GDM1 (cell line): ENCODE measurements around the gene PLEKHO2.

Source experiments
- DNase-seq: peaks from one replicate; lab custom pipeline; 2025; lab: John Stamatoyannopoulos, UW

Gene PLEKHO2

DNA sequence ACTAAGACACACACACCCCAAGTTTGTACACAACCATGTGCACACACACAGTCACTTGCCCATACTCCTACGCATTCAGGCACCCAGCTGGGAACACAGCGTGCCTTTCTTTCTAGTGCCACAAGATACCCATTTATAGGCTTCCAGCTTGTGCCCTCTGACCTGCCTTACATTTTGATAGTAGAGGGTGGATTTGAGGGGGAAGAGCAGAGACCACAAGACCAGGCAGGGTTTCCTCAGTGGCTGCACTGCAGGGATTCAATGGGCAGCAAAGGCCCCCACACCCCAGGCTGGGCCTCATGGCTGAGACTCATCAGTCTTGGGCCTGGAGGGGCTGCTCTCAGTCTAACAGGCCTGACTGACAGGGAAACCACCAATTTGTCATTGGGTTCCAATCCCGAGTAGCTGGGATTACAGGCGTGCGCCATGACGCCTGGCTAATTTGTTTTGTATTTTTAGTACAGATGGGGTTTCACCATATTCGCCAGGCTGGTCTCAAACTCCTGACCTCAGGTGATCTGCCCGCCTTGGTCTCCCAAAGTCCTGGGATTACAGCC is 51.2 kb downstream of the PLEKHO2 start:
- no peak for DNase-seq

DNA sequence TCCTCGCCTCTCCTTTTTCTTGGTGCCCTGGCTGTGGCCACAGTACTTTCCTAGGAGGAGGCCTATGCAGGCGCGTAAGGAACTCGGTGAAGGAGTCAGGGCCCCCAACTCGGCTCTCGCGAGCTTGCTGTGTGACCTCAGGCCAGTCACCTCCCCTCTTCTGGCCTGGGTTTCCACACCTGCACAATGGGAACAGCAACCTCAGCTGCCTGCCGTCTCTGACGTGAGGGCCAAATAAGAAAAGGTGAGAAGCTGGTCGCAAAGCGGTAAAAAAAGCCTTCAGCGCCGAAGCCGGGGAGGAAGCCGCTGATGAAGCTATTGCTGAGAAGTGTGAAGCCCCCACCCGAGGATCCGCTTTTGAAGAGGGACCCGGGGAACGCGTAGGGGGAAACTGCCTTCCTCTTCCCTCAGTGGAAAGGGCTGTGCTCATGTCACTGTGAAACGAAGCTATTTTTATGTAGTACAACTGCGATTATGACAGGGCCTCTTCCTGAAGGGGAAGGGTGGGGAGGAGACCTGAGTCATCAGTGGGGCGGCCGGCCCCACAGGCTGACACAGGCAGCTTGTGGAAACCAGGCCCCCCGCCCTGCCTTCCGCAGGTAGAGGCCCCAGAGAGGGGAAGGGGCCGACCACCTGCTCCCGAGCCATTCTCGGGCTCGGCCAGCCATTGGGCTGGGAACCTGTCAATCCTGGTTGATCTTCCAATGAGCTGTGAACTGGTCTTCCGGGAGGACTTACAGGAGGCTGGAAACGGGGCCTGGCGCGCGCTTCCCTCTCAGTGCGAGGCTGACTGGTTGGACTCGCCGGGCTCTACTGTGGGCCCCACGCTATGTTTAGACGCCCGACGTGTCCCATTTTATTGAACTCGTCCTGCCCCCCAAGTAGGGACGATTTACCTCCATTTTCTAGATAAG is 52.0 kb downstream of the PLEKHO2 start:
- peak; percentile 100 for DNase-seq

GRCh38 chr15:64894395-64895056 is 52.8 kb downstream of the PLEKHO2 start:
- peak; percentile 50 for DNase-seq

GRCh38 chr15:64895285-64896065 is 53.8 kb downstream of the PLEKHO2 start:
- DNase-seq: peak; percentile 64

DNA sequence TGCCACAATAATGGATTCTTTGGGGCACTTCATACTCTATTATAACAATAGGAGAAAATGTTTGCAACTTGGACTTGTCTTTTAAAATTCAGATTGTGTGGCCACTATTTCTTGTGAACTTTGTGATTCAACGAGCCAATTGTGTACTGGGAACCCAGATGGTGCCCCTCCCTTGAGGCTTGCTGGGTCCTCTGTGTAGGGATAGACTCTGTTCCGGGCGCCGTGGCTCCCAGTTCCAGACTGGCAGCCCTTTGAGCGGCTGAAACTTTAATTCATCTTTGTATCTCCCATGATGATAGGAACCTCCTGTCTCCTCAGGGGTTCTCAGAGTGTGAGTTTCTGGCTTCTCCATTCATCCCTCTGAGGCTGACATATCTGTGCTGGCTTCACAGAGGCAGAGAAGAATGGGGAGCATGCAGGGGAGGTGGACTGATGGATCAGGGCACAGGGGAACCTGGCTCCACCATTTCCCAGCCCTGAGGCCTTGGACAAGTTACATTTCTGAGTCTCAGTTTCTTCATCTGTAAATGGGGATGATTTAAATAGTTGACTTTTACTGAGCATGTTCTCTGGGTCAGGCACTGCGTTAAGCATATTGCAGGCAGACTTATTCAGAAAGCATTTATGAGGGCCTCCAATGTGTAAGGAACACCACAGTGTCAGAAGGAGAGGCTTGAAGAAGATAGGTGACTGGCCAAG is 54.8 kb downstream of the PLEKHO2 start:
- no peak for DNase-seq

- DNase-seq: peak; percentile 38
These were observed 55.8 kb downstream of the PLEKHO2 start for GRCh38 chr15:64897345-64897985.

GRCh38 chr15:64898406-64898805 is 56.7 kb downstream of the PLEKHO2 start:
- no peak for DNase-seq

DNA sequence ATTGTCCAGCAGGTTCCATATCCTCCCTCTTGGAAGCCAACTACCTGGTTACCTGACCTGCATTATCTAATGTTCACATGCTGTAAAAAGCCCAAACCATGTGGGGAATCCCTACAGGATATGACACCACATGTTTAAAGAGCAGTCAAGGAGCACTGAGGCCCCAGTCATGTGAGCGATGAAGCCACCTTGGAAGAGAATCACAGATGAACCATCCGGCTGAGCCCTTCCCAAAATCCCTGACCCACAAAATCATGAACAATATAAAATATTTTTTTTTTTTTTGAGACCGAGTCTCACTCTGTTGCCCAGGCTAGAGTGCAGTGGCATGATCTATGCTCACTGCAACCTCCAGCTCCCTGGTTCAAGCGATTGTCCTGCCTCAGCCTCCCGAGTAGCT is 59.4 kb downstream of the PLEKHO2 start:
- DNase-seq: no peak

GRCh38 chr15:64901914-64902313 is 60.2 kb downstream of the PLEKHO2 start:
- DNase-seq: no peak

- no peak for DNase-seq
These were observed 61.1 kb downstream of the PLEKHO2 start for GRCh38 chr15:64902863-64903262.

DNA sequence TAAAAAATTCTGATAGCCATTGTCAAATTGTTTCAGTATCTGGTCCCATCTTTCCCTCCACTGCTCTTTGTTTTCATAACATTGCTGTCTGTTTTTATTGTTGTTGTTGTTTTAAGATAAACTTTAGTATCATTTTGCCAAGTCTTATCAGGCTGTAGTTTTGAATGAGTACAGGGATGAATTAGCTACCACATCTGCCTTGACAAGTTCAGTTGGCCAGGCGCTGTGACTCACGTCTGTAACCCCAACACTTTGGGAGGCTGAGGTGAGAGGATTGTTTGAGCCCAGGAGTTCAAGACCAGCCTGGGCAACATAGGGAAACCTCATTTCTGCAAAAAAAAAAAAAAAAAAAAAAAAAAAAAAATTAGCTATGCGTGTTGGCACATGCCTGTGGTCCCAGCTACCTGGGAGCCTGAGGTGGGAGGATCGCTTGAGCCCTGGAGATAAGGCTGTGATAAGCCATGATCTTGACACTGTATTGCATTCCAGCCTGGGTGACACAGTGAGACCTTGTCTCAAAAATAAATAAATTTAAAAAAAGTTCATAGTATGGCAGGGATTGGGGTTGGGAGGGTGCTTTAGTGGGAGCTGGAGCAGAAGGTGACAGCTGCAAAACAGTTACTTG is 61.7 kb downstream of the PLEKHO2 start:
- no peak for DNase-seq

- no peak for DNase-seq
These were observed 62.5 kb downstream of the PLEKHO2 start for GRCh38 chr15:64904189-64904588.

- DNase-seq: no peak
These were observed 63.6 kb downstream of the PLEKHO2 start for GRCh38 chr15:64905119-64905831.

DNA sequence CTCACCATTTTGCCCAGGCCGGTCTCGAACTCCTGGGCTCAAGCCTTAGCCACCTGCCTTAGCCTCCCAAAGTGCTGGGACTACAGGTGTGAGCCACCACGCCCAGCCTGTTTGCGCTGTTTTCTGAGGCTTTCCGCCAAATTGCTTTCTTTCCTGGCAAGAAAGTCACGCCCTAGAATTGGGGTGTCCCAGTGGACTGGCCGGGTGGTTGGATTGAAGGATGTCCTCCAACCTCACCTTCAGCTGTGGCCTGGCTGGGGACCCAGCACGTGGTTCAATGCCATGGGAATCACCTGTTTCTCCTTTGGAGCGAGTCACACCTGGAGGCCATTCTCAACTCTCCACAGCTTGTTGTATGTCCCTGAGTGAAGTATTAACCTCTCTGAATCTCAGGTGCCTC is 64.2 kb downstream of the PLEKHO2 start:
- DNase-seq: no peak

- DNase-seq: no peak
These were observed 64.7 kb downstream of the PLEKHO2 start for GRCh38 chr15:64906402-64906801.

DNA sequence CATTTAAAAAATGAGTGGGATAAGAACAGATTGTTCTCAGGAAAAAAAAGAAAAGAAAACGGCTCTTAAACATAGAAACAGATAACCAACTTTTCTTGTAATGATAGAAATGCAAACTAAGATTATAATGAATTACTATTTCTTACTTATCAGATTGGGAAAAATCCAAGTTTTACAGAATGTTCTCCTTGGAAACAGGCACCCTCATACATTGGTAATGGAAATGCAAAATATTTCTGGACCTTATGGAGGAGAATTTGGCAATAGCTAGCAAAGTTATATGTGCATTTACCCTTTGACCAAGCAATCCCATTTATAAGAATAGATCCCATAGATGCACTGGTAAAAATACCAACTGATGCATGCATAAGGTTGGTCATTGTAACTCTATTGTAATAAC is 66.3 kb downstream of the PLEKHO2 start:
- no peak for DNase-seq

DNA sequence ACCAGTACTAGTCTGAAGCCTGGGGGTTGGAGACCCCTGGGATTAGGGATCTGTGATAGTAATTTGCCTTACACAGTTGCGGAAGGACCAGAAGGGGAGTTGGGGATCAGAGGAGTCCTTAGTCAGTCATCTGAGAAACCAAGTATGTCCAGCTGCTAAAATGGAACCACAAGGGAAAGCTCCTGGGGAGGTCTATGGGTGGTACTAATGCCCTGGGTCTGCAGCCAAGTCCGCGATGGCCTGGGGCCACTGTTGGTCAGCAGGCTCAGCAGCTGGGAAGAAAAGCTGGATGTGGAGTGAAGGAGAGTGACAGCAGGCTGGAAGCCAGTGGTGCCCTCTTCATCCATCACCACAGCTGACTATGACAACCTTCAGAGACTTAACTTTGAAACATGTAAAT is 67.8 kb downstream of the PLEKHO2 start:
- DNase-seq: no peak

DNA sequence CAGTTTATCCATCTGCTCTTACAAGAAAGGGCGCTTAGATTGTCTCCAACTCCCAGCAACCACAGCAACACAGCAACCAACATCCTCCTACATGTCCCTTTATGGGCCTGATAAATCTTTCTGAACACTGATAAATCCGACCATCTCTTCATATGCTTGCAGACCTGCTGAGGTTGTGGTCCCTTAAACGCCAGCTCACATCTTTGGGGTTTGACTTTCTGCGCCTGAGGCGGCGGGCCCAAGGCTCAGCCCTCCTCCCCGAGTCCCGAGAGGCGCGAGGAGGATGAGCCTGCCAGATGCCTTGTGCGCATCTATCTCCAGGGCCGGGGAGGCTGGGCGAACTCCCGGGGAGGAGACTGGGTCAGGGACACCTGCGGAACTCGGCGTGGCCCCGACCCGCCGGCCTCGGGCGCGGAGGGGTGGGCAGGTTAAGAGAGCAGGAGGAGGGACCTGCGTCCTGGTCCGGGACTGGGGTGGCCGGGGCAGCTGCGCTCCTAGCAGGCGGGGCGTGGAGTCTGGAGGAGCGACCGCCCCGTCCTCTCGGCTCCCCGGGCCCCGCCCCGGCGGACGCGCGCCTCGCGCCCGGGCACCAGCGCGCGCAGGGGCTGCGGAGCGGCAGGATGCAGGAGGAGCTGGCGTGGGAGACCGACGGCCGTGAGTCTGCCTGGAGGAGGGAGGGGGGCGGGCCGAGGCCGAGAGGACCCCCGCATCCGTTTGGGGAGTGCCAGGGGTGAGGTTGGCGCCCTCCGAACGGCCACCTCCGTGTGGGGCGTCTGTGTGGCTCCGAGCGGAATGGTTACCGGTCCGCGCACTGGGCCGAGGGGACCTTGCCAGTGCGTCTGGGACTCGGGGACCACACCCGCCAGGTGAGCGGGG is 69.8 kb downstream of the PLEKHO2 start, which contains the start of gene ANKDD1A:
Gene ANKDD1A (plus strand): TSS at position 592 of the 876 bp plus-strand sequence. CDS start 29 bp downstream, at position 621.
- no peak for DNase-seq
